HCT116 (cell line): Measurements from ENCODE around the gene EFR3B. TPM values are rescaled to one million over a fixed set of nuclear protein-coding genes. Genes with fewer than 3 reads are reported as not detected.

ENCODE experiments used
- ATAC-seq: fragments of 200-7000 bp; cut with Tn5 transposase; 2 replicates; pipeline ENCODE4 v1.9.1; 2020; ENCODE audit warnings: mild to moderate bottlenecking, moderate library complexity
- BruUV-seq: library from RNA; stranded (reverse); fragments of 400-500 nt; replicated peaks from 2 replicates; lab custom pipeline; 2021; lab: Mats Ljungman, UMichigan
- CTCF ChIA-PET: fragments of 300-600 bp; sonication (Branson Sonifier 250); formaldehyde crosslinking; loops from one replicate; lab custom pipeline; 2021; ENCODE audit warnings: antibody characterized with exemption; lab: Charles Lee
- POLR2A ChIA-PET: fragments of 300-600, 350-600 bp; sonication (Branson Sonifier 250); formaldehyde crosslinking; loops from one replicate; lab custom pipeline; 2021; ENCODE audit warnings: antibody characterized with exemption; lab: Charles Lee
- RAD21 ChIA-PET, 2 experiments: fragments of 300-600 bp; sonication (Branson Sonifier 250); formaldehyde crosslinking; loops; one replicate each; lab custom pipeline; 2023; ENCODE audit warnings: low total read pairs in 2 of 2; ENCODE audit not compliant: uncharacterized antibody in 2 of 2, unreplicated experiment in 2 of 2, low non-redundant PET in 1 of 2; lab: Charles Lee
- DNase-seq: peaks from one replicate; pipeline ENCODE4 v3.0.0-alpha.2; 2010; ENCODE audit warnings: low read depth, low spot score
- H2AFZ ChIP-seq: fragments of 200-600 bp; shearing (Covaris generic), sonication (generic); 2 replicates; pipeline ENCODE4 v1.6.1; 2017; ENCODE audit warnings: low read depth, mixed run types, mixed read lengths, antibody characterized with exemption, low read length; ENCODE audit not compliant: poor library complexity, severe bottlenecking
- H3K27ac ChIP-seq: 2 replicates; pipeline ENCODE4 v1.5.1; 2012; ENCODE audit warnings: low read depth, low read length
- H3K27me3 ChIP-seq: fragments of 200-600 bp; sonication (generic); 2 replicates; pipeline ENCODE4 v1.6.1; 2016; ENCODE audit warnings: mixed run types, low read length, mixed read lengths; ENCODE audit not compliant: insufficient read depth
- H3K36me3 ChIP-seq, 2 experiments: fragments of 200-500 bp in 1 of 2; fragments of 200-600 bp in 1 of 2; sonication (Bioruptor generic) in 1 of 2; sonication (generic) in 1 of 2; 2 replicates each; pipeline versions ENCODE4 v1.5.1 to v1.6.1; 2014 to 2016; ENCODE audit warnings: low read length in 2 of 2, inconsistent platforms in 1 of 2, mixed read lengths in 1 of 2, mixed run types in 1 of 2; ENCODE audit not compliant: insufficient read depth in 2 of 2, control insufficient read depth in 1 of 2
- H3K4me1 ChIP-seq, 2 experiments: fragments of 200-600 bp in 1 of 2; sonication (generic) in 1 of 2; 2 replicates each; pipeline versions ENCODE4 v1.5.1 to v1.6.1; 2012 to 2017; ENCODE audit warnings: low read length in 2 of 2, inconsistent platforms in 1 of 2, mild to moderate bottlenecking in 1 of 2, mixed read lengths in 1 of 2, mixed run types in 1 of 2, moderate library complexity in 1 of 2; ENCODE audit not compliant: insufficient read depth in 2 of 2, control insufficient read depth in 1 of 2
- H3K4me2 ChIP-seq: fragments of 200-600 bp; sonication (generic); 2 replicates; pipeline ENCODE4 v1.6.1; 2017; ENCODE audit warnings: mixed run types, low read length, mixed read lengths
- H3K4me3 ChIP-seq, 2 experiments: fragments of 200-600 bp in 1 of 2; sonication (generic) in 1 of 2; replicated peaks in 1 of 2; 2 replicates each; pipeline ENCODE4 v1.5.1; 2011 to 2016; ENCODE audit warnings: low read length in 2 of 2, control low read depth in 1 of 2, low read depth in 1 of 2, mild to moderate bottlenecking in 1 of 2, mixed read lengths in 1 of 2, mixed run types in 1 of 2
- H3K79me2 ChIP-seq: fragments of 200-600 bp; sonication (generic); 2 replicates; pipeline ENCODE4 v1.6.1; 2017; ENCODE audit warnings: mild to moderate bottlenecking, mixed run types, low read length, moderate library complexity, mixed read lengths; ENCODE audit not compliant: insufficient read depth
- H3K9ac ChIP-seq: fragments of 200-600 bp; sonication (generic); 2 replicates; pipeline ENCODE4 v1.6.1; 2016; ENCODE audit warnings: low read length, mixed read lengths
- H3K9me2 ChIP-seq: fragments of 200-600 bp; sonication (generic), shearing (Covaris generic); 2 replicates; pipeline ENCODE4 v1.6.1; 2017; ENCODE audit warnings: mixed run types, mild to moderate bottlenecking, moderate library complexity; ENCODE audit not compliant: insufficient read depth
- H3K9me3 ChIP-seq, 2 experiments: fragments of 200-500 bp in 1 of 2; fragments of 200-600 bp in 1 of 2; sonication (Bioruptor generic) in 1 of 2; sonication (generic) in 1 of 2; 2 replicates each; pipeline ENCODE4 v1.6.1; 2014 to 2017; ENCODE audit warnings: low read length in 2 of 2, mixed read lengths in 2 of 2, inconsistent platforms in 1 of 2, low read depth in 1 of 2, mild to moderate bottlenecking in 1 of 2, mixed run types in 1 of 2, moderate library complexity in 1 of 2; ENCODE audit not compliant: control insufficient read depth in 1 of 2, insufficient read depth in 1 of 2
- H4K20me1 ChIP-seq: fragments of 200-600 bp; sonication (generic), shearing (Covaris generic); 2 replicates; pipeline ENCODE4 v1.6.1; 2017; ENCODE audit warnings: mixed run types, mild to moderate bottlenecking, moderate library complexity; ENCODE audit not compliant: insufficient read depth
- CEBPB ChIP-seq: IDR thresholded peaks from 2 replicates; pipeline ENCODE4 v1.6.1; 2012; ENCODE audit warnings: low read depth
- FOSL1 ChIP-seq: IDR thresholded peaks from 2 replicates; pipeline ENCODE4 v1.6.1; 2012; ENCODE audit warnings: low read depth
- POLR2A ChIP-seq: IDR thresholded peaks from 2 replicates; pipeline ENCODE4 v1.7.0; 2011; ENCODE audit warnings: borderline replicate concordance; ENCODE audit not compliant: insufficient read depth, insufficient read length; ENCODE audit errors: extremely low read depth
- REST ChIP-seq: IDR thresholded peaks from 2 replicates; pipeline ENCODE4 v1.6.1; 2012; ENCODE audit warnings: low read depth
- SIN3A ChIP-seq: IDR thresholded peaks from 2 replicates; pipeline ENCODE4 v1.6.1; 2012; ENCODE audit warnings: low read depth
- ZFX ChIP-seq: fragments of 450-650 bp; IDR thresholded peaks from 2 replicates; pipeline ENCODE4 v1.6.1; 2017
- intact Hi-C: fragments of 100-400 bp; cut with micrococcal nuclease; formaldehyde crosslinking; loops from 2 replicates; pipeline ENCODE4 v1.10.0; 2022
- total RNA-seq: library from RNA; stranded (reverse); gene quantifications from one replicate; pipeline ENCODE4 v1.2.1, GENCODE V29; 2021; ENCODE audit not compliant: unreplicated experiment
- TF ChIP-seq, protein P1 (sequence below): IDR thresholded peaks from 2 replicates; pipeline ENCODE4 v1.6.1; 2012

The EFR3B gene
- total RNA-seq, 1 experiment from 2014 or later, result 0.96 TPM

DNA sequence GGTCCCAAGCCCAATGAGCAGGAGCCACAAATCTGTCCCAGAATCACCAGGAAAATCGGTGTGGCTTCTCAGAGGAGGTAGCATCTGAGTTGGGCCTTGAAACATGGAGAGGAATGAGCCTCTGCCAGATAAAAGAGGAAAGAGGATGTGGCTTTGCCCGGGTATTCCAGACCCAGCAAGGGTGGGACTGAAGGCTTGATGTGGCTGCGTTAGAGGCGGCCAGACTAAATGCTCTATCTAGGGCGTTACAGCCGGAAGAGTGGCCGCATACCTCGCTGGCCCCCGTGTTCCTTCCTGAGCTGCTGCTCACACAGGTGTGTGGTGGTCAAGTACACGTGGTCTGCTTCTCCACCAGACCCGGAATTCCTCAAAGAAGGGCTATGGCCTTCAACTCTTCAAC, 160.4 kb downstream of the EFR3B start:
- Histone ChIP-seq H3K79me2 (no peaks in the 10 kb centered on the region), H3K27me3 (no peaks in the 10 kb centered on the region), H3K4me3 (no peak overlapping the region), H3K27ac (no peak overlapping the region), H3K36me3 (no peaks in the 10 kb centered on the region), H2AFZ (no peak overlapping the region), H3K4me1 (0 out of 4 replicates have a peak, but pooled peaks cover 0 to 4% of the 10 kb centered on the region in 2 experiments), H4K20me1 (no peaks in the 10 kb centered on the region), H3K9ac (no peak overlapping the region), H3K4me2 (no peak overlapping the region), H3K9me2 (no peaks in the 10 kb centered on the region), H3K9me3 (no peaks in the 10 kb centered on the region)
- ChIA-PET CTCF (no interaction called here), RAD21 (no interaction called here), POLR2A (no interaction called here)
- no peak for TF ChIP-seq CEBPB
- TF ChIP-seq ZFX, result no peak
- no peak for TF ChIP-seq FOSL1
- TF ChIP-seq POLR2A, result no peak
- no peak for TF ChIP-seq SIN3A
- TF ChIP-seq, protein P1, sequence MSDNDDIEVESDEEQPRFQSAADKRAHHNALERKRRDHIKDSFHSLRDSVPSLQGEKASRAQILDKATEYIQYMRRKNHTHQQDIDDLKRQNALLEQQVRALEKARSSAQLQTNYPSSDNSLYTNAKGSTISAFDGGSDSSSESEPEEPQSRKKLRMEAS, result no peak
- no peak for TF ChIP-seq REST
- no peak for ATAC-seq
- intact Hi-C loops, result no loop called here
- no TSS peak for BruUV-seq
- DNase-seq, result no peak
